22Rv1 (cell line): Measurements from ENCODE around the gene PNPO.

Experiments used
- CTCF ChIP-seq: fragments of 450-650 bp; IDR thresholded peaks from 2 replicates; pipeline ENCODE4 v1.5.1; 2017; ENCODE audit warnings: mild to moderate bottlenecking
- ZFX ChIP-seq: fragments of 450-650 bp; IDR thresholded peaks from 2 replicates; pipeline ENCODE4 v1.6.1; 2017; ENCODE audit warnings: antibody characterized with exemption, borderline replicate concordance

- TF ChIP-seq ZFX, result no peak
- peak; percentile 78 for TF ChIP-seq CTCF
Observed at GRCh38 chr17:47978324-47978723, 37.0 kb downstream of the PNPO start.
